ENCODE measurements around the gene CCDC154.
A peak's percentile ranks its signal among the peaks of the same experiment; 100 is the strongest.

The CCDC154 gene

DNA sequence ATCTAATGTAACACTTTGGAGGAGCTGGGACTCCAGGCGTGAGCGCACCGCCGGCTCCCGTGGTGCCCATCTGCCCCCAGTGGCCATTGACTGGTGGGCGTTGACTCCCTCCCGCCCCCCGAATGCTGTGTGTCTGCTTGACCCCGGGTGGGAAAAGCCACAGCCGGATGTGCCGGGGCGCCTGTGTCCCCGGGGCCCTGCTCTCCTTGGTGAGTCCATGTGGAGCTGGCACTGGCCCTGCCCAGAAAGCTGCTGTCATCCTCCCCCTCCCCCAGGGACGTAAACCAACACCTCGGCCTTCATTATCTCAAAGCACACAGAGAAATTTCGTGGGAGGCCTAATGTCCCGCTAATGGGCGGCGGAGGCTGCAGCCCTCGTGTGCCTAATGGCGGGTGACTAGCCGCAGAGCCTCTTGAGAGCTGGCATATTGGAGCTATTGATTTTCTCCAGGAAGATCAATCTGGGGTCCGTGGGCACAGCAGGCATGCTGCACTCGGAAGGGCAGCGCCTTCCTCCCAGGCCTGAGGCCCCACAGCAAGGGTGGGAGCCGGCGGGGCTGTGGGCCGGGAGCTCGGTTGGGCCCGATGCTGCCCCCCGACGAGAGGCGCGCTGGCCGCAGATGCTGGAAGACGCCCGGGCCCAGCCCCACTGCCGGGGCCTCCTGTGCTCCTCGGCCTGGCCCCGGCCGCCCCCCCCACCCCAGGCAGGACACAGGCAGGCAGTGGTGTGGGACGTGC, 17.5 kb downstream of the CCDC154 start:
- Mint-ChIP-seq H3K9me3 (no peaks in the 10 kb centered on the region), H3K27ac (no peak overlapping the region), H3K4me3 (no peak overlapping the region), H3K4me1 (peaks cover 4% of the 10 kb centered on the region), H3K36me3 (no peaks in the 10 kb centered on the region), H3K27me3 (no peaks in the 10 kb centered on the region)

GRCh38 chr16:1425616-1426370, 18.6 kb downstream of the CCDC154 start:
- Mint-ChIP-seq H3K36me3 (no peaks in the 10 kb centered on the region), H3K4me3 (no peak overlapping the region), H3K27ac (no peak overlapping the region), H3K27me3 (no peaks in the 10 kb centered on the region), H3K4me1 (peaks cover 11% of the 10 kb centered on the region), H3K9me3 (no peaks in the 10 kb centered on the region)

DNA sequence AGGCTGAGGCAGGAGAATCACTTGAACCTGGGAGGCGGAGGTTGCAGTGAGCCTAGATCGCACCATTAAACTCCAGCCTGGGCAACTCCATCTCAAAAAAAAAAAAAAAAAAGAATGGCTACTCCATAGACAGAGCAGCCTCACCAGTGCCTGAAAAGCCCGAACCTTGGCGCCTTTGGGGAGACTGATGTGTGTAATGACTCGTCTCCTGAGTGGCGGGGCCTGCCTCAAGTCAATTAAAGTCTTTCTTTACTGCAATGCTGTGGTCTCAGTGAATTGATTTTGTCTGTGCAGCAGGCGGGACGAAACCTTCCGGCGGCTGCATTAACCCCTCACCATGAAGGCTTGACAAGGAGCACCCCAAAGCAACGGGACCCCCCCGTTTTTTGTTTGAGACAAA, 20.3 kb downstream of the CCDC154 start:
- Mint-ChIP-seq H3K27me3 (no peaks in the 10 kb centered on the region), H3K4me3 (no peak overlapping the region), H3K27ac (no peak overlapping the region), H3K36me3 (no peaks in the 10 kb centered on the region), H3K9me3 (no peaks in the 10 kb centered on the region), H3K4me1 (peaks cover 11% of the 10 kb centered on the region)

DNA sequence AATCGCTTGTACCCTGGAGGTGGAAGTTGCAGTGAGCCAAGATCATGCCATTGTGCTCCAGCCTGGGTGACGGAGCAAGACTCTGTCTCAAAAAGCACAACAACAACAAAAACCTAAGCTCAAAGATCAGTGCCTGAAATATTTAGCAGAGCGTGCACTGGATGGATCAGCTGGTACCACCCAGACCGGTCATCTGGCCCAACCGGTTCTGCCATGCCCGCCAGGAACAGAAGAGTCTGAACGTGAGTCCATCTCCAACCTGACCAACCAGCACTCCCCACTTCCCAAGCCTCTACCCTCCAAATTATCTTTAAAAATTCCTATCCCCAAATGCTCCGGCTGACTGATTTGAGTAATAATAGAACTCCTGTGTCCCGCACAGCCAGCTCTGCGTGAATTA, 22.3 kb downstream of the CCDC154 start:
- Mint-ChIP-seq H3K4me1 (peaks cover 15% of the 10 kb centered on the region), H3K9me3 (no peaks in the 10 kb centered on the region), H3K4me3 (peak overlapping the region; percentile 11), H3K27me3 (no peaks in the 10 kb centered on the region), H3K36me3 (no peaks in the 10 kb centered on the region), H3K27ac (peak overlapping the region; percentile 85)

DNA sequence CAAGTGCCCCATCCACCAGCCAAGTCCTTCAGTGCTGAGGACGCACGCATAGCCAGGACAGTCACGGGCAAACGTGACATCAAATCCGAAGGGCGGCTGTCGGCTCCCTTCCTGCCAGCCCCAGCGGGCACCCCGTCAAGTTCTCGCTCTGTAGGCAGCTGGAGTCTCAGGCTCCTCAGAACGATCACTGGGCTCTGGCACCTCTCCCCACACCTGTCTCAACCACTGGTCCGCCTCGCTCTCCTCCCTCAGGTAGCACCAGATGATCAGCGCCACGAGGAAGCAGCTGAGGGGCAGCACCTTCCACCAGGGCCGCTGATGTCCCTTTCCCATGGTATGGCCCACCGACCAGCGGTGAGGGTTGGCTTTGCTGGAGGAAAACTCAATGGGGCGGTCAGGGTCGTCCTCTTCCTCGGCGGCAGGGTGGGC, 24.2 kb downstream of the CCDC154 start:
- peaks cover 23% of the 10 kb centered on the region for H3K4me1 Mint-ChIP-seq
- H3K27ac Mint-ChIP-seq, result peak overlapping the region; percentile 59
- no peaks in the 10 kb centered on the region for H3K36me3 Mint-ChIP-seq
- H3K27me3 Mint-ChIP-seq, result no peaks in the 10 kb centered on the region
- no peaks in the 10 kb centered on the region for H3K9me3 Mint-ChIP-seq
- H3K4me3 Mint-ChIP-seq, result peak overlapping the region; percentile 87

DNA sequence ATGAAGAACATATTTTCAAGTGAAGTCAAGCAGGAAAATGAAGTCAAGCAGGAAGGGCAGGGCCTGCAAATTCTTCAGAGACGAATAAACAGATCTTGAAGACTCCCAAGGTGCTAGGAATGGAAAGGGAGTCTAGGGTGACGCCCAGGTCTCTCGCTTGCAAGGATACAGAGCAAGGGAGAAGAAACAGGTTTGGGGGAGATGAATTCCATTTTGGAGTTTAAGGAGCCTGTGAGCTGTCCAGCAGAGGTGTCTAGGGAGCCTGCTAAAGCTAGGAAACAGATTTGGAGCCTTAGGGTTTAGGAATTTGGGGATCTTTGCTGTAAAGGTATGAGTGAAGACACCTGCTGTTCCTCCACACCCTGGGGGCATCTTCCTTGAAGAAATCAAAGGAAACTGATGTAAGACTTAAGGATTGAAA, 27.8 kb downstream of the CCDC154 start:
- Mint-ChIP-seq H3K4me3 (no peak overlapping the region), H3K27ac (no peak overlapping the region)

GRCh38 chr16:1414532-1415260, 29.7 kb downstream of the CCDC154 start, which contains the start of gene UNKL:
Gene UNKL (minus strand): TSS chr16:1414704. CDS start chr16:1414691, 13 bp downstream.
- no peaks in the 10 kb centered on the region for H3K36me3 Mint-ChIP-seq

More for the DNA sequence above, 27.8 kb downstream of the CCDC154 start:
- Mint-ChIP-seq H3K27me3 (no peaks in the 10 kb centered on the region), H3K36me3 (no peaks in the 10 kb centered on the region), H3K9me3 (no peaks in the 10 kb centered on the region), H3K4me1 (peaks cover 29% of the 10 kb centered on the region)

DNA sequence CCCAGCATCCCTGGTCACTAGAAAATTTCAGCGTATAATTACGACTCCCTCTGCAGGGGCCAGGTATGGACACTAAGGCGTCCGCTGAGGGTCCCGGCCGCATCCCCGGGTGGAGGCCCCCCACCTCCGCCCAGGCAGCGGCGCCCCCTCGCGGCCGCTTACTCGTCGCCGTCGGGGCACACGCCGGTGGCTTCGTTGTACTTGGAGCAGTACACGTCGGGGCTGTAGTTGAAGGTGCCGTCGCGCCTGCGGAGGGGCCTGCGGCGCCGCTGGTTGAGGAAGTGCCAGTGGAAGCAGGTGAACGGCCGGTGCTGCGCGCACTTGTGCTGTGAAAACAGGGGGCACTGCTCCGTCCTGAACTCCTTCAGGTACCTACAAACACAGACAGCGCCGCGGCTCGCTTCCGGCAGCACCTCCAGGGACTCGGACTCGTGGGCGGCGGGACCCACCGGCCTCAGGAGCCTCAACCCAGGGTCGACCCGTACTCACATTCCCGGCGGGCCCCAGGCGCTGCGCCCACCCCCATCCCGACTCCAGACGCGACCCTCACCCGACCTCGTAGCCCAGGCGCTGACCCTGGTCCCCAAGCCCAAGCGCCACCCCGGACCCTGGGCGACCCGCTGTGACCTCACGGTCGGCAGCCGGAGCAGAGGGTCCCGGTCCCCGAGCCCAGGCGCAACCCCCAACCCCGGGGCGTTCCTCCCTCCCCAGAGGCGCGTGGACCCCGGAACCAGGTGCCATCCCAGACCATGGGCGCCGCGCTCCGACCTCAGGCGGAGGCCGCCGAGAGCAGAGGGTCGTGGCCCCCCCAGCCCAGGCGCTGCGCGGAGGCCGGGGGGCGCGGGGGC, 30.4 kb downstream of the CCDC154 start:
- Mint-ChIP-seq H3K36me3 (no peaks in the 10 kb centered on the region), H3K9me3 (no peaks in the 10 kb centered on the region), H3K4me1 (peaks cover 33% of the 10 kb centered on the region), H3K27ac (peak overlapping the region; percentile 88), H3K4me3 (peak overlapping the region; percentile 78), H3K27me3 (no peaks in the 10 kb centered on the region)

More at GRCh38 chr16:1414532-1415260, 29.7 kb downstream of the CCDC154 start, which contains the start of gene UNKL:
- no peaks in the 10 kb centered on the region for H3K9me3 Mint-ChIP-seq
- peaks cover 28% of the 10 kb centered on the region for H3K4me1 Mint-ChIP-seq
- H3K27me3 Mint-ChIP-seq, result no peaks in the 10 kb centered on the region
- H3K4me3 Mint-ChIP-seq, result peak within 1 kb of the TSS; percentile 82
- peak within 1 kb of the TSS; percentile 88 for H3K27ac Mint-ChIP-seq

- Mint-ChIP-seq H3K27ac (peak overlapping the region; percentile 51), H3K27me3 (no peaks in the 10 kb centered on the region), H3K36me3 (no peaks in the 10 kb centered on the region), H3K4me3 (peak overlapping the region; percentile 52), H3K4me1 (peaks cover 30% of the 10 kb centered on the region), H3K9me3 (no peaks in the 10 kb centered on the region)
These were observed 31.5 kb downstream of the CCDC154 start for GRCh38 chr16:1412847-1413246.

DNA sequence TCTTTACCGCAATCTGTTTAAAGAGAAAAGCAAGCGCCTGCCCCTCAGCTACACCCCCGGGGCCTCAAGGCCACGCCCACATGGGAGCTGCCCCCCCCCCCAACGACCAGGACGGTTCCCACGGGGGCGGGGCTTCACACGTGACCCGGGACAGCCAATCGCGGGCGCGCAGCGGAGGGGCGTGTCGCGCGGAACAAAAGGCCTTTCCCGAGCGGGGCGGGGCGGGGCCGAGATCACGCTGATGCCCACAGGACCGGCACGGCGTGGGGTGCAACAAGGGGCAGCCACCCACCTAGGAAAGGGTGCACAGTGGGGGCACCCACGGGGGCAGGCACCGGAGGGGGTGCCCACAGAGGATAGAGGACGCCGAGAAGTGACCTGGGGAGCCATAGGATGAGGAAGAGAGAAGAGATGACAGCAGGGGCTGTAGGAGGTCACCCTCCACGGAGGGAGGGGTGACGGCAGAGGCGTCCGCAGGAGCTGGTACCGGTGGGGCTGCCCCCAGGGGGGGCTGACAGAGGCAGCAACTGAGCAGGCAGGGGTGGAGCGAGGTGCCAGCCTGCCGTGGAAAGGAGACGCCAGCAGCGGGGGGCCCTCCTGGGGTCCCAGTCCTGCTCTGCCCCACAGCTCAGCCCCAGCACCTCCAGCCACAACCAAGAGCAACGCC, 36.1 kb downstream of the CCDC154 start:
- H3K4me1 Mint-ChIP-seq, result peaks cover 30% of the 10 kb centered on the region

GRCh38 chr16:1407753-1408152, 36.6 kb downstream of the CCDC154 start:
- peaks cover 29% of the 10 kb centered on the region for H3K4me1 Mint-ChIP-seq
- no peak overlapping the region for H3K27ac Mint-ChIP-seq
- no peaks in the 10 kb centered on the region for H3K27me3 Mint-ChIP-seq
- H3K9me3 Mint-ChIP-seq, result no peaks in the 10 kb centered on the region
- H3K36me3 Mint-ChIP-seq, result peaks cover 3% of the 10 kb centered on the region
- peak overlapping the region; percentile 76 for H3K4me3 Mint-ChIP-seq

More for the DNA sequence above, 36.1 kb downstream of the CCDC154 start:
- Mint-ChIP-seq H3K9me3 (no peaks in the 10 kb centered on the region), H3K27me3 (no peaks in the 10 kb centered on the region), H3K4me3 (peak overlapping the region; percentile 76), H3K36me3 (peaks cover 2% of the 10 kb centered on the region), H3K27ac (peak overlapping the region; percentile 77)

GRCh38 chr16:1403733-1404132, 40.6 kb downstream of the CCDC154 start:
- Mint-ChIP-seq H3K4me3 (no peak overlapping the region), H3K27ac (no peak overlapping the region), H3K9me3 (no peaks in the 10 kb centered on the region), H3K36me3 (peaks cover 7% of the 10 kb centered on the region), H3K27me3 (no peaks in the 10 kb centered on the region), H3K4me1 (peaks cover 9% of the 10 kb centered on the region)

DNA sequence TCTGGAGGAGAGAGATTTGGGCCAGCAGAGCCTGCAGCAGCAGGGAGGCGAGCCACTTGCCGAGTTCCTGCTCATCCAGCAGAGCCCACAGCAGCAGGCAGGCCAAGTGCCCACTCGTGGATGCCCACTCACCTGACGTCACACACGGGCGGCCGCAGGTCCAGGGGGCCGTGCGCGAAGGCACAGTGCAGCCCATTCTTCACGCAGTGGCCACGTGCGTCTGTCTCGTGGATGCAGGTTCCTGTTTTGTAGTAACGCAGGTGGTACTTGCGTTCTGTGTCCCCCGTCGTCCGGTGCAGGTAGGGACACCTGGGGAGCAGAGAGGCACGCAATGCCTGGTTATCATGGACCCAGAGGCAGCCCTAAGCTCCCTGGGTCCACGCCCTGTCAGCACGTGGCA, 41.3 kb downstream of the CCDC154 start:
- Mint-ChIP-seq H3K27ac (no peak overlapping the region), H3K4me3 (no peak overlapping the region), H3K36me3 (peaks cover 7% of the 10 kb centered on the region), H3K9me3 (no peaks in the 10 kb centered on the region), H3K27me3 (no peaks in the 10 kb centered on the region), H3K4me1 (peaks cover 9% of the 10 kb centered on the region)

GRCh38 chr16:1401758-1402154, 42.6 kb downstream of the CCDC154 start:
- Mint-ChIP-seq H3K4me1 (peaks cover 9% of the 10 kb centered on the region), H3K27me3 (no peaks in the 10 kb centered on the region), H3K27ac (no peak overlapping the region), H3K4me3 (no peak overlapping the region), H3K9me3 (no peaks in the 10 kb centered on the region), H3K36me3 (peaks cover 7% of the 10 kb centered on the region)
